ENCODE measurements around the gene SFMBT2. TPM values are rescaled to one million over a fixed set of nuclear protein-coding genes. Genes with fewer than 3 reads are reported as not detected.

SFMBT2 gene
- total and polyA plus RNA-seq, 2 of the 13 experiments (the other 11 are each of a cell fraction or from before 2014, with no cell fraction given), result 0.01 to 0.02 TPM

GRCh38 chr10:7199152-7199760 is 211.6 kb downstream of the SFMBT2 start:
- peaks cover 3 to 15% of the 10 kb centered on the region in 2 experiments; a peak in 3 of 5 replicates for H3K27me3 ChIP-seq (ENCODE audit: control insufficient read depth in 1 of 2, insufficient read depth in 2 of 2, low read length in 2 of 2)
- no TSS peak for BruUV-seq (replicated peaks)
- POLR2A ChIA-PET, result no interaction called here
- WGBS (ENCODE audit: low lambda C conversion rate), result 12% methylated on average over 3 of the region's 3 CpGs
- intact Hi-C loops (cut with micrococcal nuclease; ENCODE audit: unreplicated experiment), result no loop called here
- TF ChIP-seq HHEX (CRISPR knock-in tag; IDR thresholded peaks at IDR 0.05) (no peak), RFX1 (IDR thresholded peaks at IDR 0.05) (no peak), ZIK1 (CRISPR knock-in tag; IDR thresholded peaks at IDR 0.05; ENCODE audit: borderline replicate concordance, low read depth) (no peak), ASH2L (IDR thresholded peaks at IDR 0.05; ENCODE audit: insufficient read length, low read depth, low read length) (no peak), ZNF879 (CRISPR knock-in tag; IDR thresholded peaks at IDR 0.05) (no peak)
- TF ChIP-seq, protein P1, sequence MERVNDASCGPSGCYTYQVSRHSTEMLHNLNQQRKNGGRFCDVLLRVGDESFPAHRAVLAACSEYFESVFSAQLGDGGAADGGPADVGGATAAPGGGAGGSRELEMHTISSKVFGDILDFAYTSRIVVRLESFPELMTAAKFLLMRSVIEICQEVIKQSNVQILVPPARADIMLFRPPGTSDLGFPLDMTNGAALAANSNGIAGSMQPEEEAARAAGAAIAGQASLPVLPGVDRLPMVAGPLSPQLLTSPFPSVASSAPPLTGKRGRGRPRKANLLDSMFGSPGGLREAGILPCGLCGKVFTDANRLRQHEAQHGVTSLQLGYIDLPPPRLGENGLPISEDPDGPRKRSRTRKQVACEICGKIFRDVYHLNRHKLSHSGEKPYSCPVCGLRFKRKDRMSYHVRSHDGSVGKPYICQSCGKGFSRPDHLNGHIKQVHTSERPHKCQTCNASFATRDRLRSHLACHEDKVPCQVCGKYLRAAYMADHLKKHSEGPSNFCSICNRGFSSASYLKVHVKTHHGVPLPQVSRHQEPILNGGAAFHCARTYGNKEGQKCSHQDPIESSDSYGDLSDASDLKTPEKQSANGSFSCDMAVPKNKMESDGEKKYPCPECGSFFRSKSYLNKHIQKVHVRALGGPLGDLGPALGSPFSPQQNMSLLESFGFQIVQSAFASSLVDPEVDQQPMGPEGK (CRISPR knock-in tag; IDR thresholded peaks at IDR 0.05), result no peak
- H3K79me2 ChIP-seq (ENCODE audit: insufficient read depth, low read length), result no peaks in the 10 kb centered on the region
- in situ Hi-C loops (cut with HindIII; ENCODE audit: extremely low pct_ligation_motif_present, low pct_unique_long_range_greater_than_20kb), result no loop called here
- H3K27ac ChIP-seq (ENCODE audit: extremely low read length, insufficient read depth, low read length), result no peak overlapping the region
- H4K20me1 ChIP-seq (ENCODE audit: insufficient read depth, low read length), result no peaks in the 10 kb centered on the region
- no peaks in the 10 kb centered on the region for H3K36me3 ChIP-seq (replicated peaks in 1 of 2; ENCODE audit: control insufficient read depth in 1 of 2, insufficient read depth in 2 of 2, low read length in 2 of 2)
- DNase-seq (ENCODE audit: low spot score), result no peak
- no peak for ATAC-seq
- FAIRE-seq, result no peak
- H3K4me3 ChIP-seq (replicated peaks in 1 of 3; ENCODE audit: insufficient read depth in 1 of 3, low read depth in 2 of 3, low read length in 3 of 3), result no peak overlapping the region
- peaks cover 7% of the 10 kb centered on the region; the same call in 1 of the 2 replicates for H3K4me1 ChIP-seq (ENCODE audit: insufficient read depth, low read length)
- no peak overlapping the region for H3K9ac ChIP-seq (ENCODE audit: insufficient read depth, low read depth, low read length)
- no peak overlapping the region for H2AFZ ChIP-seq (ENCODE audit: low read length)
- CTCF ChIA-PET (ENCODE audit: low intra/inter-chr PET ratio, low total read pairs), result no interaction called here
- no peaks in the 10 kb centered on the region for H3K9me3 ChIP-seq (ENCODE audit: low read length)
- H3K4me2 ChIP-seq (ENCODE audit: low read depth, low read length), result no peak overlapping the region

GRCh38 chr10:7196284-7196683 is 214.6 kb downstream of the SFMBT2 start:
- Histone ChIP-seq H3K4me2 (ENCODE audit: low read depth, low read length) (no peak overlapping the region), H2AFZ (ENCODE audit: low read length) (no peak overlapping the region), H3K27ac (ENCODE audit: extremely low read length, insufficient read depth, low read length) (no peak overlapping the region), H3K9me3 (ENCODE audit: low read length) (no peaks in the 10 kb centered on the region), H3K4me1 (ENCODE audit: insufficient read depth, low read length) (no peaks in the 10 kb centered on the region), H3K79me2 (ENCODE audit: insufficient read depth, low read length) (no peaks in the 10 kb centered on the region), H4K20me1 (ENCODE audit: insufficient read depth, low read length) (no peaks in the 10 kb centered on the region), H3K9ac (ENCODE audit: insufficient read depth, low read depth, low read length) (no peak overlapping the region), H3K4me3 (replicated peaks in 1 of 3; ENCODE audit: insufficient read depth in 1 of 3, low read depth in 2 of 3, low read length in 3 of 3) (no peak overlapping the region), H3K36me3 (replicated peaks in 1 of 2; ENCODE audit: control insufficient read depth in 1 of 2, insufficient read depth in 2 of 2, low read length in 2 of 2) (no peaks in the 10 kb centered on the region), H3K27me3 (ENCODE audit: control insufficient read depth in 1 of 2, insufficient read depth in 2 of 2, low read length in 2 of 2) (peaks cover 1 to 13% of the 10 kb centered on the region in 2 experiments; a peak in 3 of 5 replicates)
- FAIRE-seq, result no peak
- BruUV-seq (replicated peaks), result no TSS peak
- CTCF ChIA-PET (ENCODE audit: low intra/inter-chr PET ratio, low total read pairs), result no interaction called here
- no peak for ATAC-seq
- POLR2A ChIA-PET, result no interaction called here
- 39% methylated on average over 5 of the region's 5 CpGs for WGBS (ENCODE audit: low lambda C conversion rate)
- no peak for DNase-seq (ENCODE audit: low spot score)
- intact Hi-C loops (cut with micrococcal nuclease; ENCODE audit: unreplicated experiment), result no loop called here
- in situ Hi-C loops (cut with HindIII; ENCODE audit: extremely low pct_ligation_motif_present, low pct_unique_long_range_greater_than_20kb), result no loop called here
- TF ChIP-seq, protein P2, sequence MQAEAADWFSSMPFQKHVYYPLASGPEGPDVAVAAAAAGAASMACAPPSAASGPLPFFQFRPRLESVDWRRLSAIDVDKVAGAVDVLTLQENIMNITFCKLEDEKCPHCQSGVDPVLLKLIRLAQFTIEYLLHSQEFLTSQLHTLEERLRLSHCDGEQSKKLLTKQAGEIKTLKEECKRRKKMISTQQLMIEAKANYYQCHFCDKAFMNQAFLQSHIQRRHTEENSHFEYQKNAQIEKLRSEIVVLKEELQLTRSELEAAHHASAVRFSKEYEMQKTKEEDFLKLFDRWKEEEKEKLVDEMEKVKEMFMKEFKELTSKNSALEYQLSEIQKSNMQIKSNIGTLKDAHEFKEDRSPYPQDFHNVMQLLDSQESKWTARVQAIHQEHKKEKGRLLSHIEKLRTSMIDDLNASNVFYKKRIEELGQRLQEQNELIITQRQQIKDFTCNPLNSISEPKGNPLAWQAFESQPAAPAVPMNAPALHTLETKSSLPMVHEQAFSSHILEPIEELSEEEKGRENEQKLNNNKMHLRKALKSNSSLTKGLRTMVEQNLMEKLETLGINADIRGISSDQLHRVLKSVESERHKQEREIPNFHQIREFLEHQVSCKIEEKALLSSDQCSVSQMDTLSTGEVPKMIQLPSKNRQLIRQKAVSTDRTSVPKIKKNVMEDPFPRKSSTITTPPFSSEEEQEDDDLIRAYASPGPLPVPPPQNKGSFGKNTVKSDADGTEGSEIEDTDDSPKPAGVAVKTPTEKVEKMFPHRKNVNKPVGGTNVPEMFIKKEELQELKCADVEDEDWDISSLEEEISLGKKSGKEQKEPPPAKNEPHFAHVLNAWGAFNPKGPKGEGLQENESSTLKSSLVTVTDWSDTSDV (CRISPR knock-in tag; IDR thresholded peaks at IDR 0.05), result no peak
- TF ChIP-seq, protein P3, sequence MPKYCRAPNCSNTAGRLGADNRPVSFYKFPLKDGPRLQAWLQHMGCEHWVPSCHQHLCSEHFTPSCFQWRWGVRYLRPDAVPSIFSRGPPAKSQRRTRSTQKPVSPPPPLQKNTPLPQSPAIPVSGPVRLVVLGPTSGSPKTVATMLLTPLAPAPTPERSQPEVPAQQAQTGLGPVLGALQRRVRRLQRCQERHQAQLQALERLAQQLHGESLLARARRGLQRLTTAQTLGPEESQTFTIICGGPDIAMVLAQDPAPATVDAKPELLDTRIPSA (CRISPR knock-in tag; IDR thresholded peaks at IDR 0.05; ENCODE audit: borderline replicate concordance), result no peak
- TF ChIP-seq USF2 (IDR thresholded peaks at IDR 0.05; ENCODE audit: low read depth, low read length), result no peak
- no peak for TF ChIP-seq USF2 (CRISPR knock-in tag; IDR thresholded peaks at IDR 0.05; ENCODE audit: borderline replicate concordance)

Data from HepG2 (cell line).